D721Med (cell line): ENCODE measurements around the gene NDOR1.
A peak's percentile ranks its signal among the peaks of the same experiment; 100 is the strongest.
"Not testable (repeated sequence)": the region's sequence is repeated elsewhere in the genome, so short reads cannot be mapped to it uniquely, and the experiment has no call there.

Experiments
- DNase-seq: peaks from one replicate; pipeline ENCODE4 v3.0.0; 2011; ENCODE audit warnings: low spot score; ENCODE audit not compliant: insufficient read length
- FAIRE-seq: peaks from 2 replicates; lab custom pipeline; 2011; peaks lifted over from hg19 to GRCh38; lab: Jason Lieb, UNC
- CTCF ChIP-seq: IDR thresholded peaks from 2 replicates; pipeline ENCODE4 v1.5.1; 2012; ENCODE audit warnings: mild to moderate bottlenecking, control low read depth; ENCODE audit not compliant: insufficient read depth; ENCODE audit errors: missing control alignments

Gene NDOR1

GRCh38 chr9:137237759-137238726 is 32.5 kb downstream of the NDOR1 start:
- no peak for DNase-seq
- no peak for FAIRE-seq
- TF ChIP-seq CTCF: no peak

- not testable (repeated sequence) for DNase-seq, FAIRE-seq
Measured at GRCh38 chr9:137239541-137240200, 34.2 kb downstream of the NDOR1 start.

- FAIRE-seq (no peak), DNase-seq (no peak)
- TF ChIP-seq CTCF: peak; percentile 3
Measured at GRCh38 chr9:137240318-137240840, 34.9 kb downstream of the NDOR1 start.

GRCh38 chr9:137240841-137241489 is 35.5 kb downstream of the NDOR1 start, which contains the start of gene TUBB4B:
Gene TUBB4B, plus strand, starts transcription at chr9:137241287. Its CDS starts 74 bp downstream, at chr9:137241361.
- TF ChIP-seq CTCF: no peak
- FAIRE-seq: peak; percentile 81
- DNase-seq: peak; percentile 96

GRCh38 chr9:137241490-137242268 is 36.2 kb downstream of the NDOR1 start:
- no peak for TF ChIP-seq CTCF
- DNase-seq (no peak), FAIRE-seq (no peak)

GRCh38 chr9:137242269-137243203 is 37.0 kb downstream of the NDOR1 start:
- FAIRE-seq: no peak
- TF ChIP-seq CTCF: no peak
- DNase-seq: no peak

- FAIRE-seq, DNase-seq: not testable (repeated sequence)
Measured at GRCh38 chr9:137243266-137243625, 37.7 kb downstream of the NDOR1 start.
